Measurements from ENCODE around the gene RPRD2. TPM values are rescaled to one million over a fixed set of nuclear protein-coding genes. Genes with fewer than 3 reads are reported as not detected.

Gene RPRD2
- total RNA-seq, 1 donor from 2014 or later: 23.8 TPM

GRCh38 chr1:150441121-150441520 is 77.2 kb downstream of the RPRD2 start:
- Histone ChIP-seq H3K4me1 (no peaks in the 10 kb centered on the region), H3K9me3 (no peaks in the 10 kb centered on the region), H3K4me3 (no peak overlapping the region), H3K27me3 (no peaks in the 10 kb centered on the region), H3K36me3 (peaks cover 0 to 20% of the 10 kb centered on the region in 2 donors), H3K27ac (no peak overlapping the region)
- intact Hi-C loops (cut with DNase I): no loop called here
- no peak for DNase-seq (ENCODE audit: extremely low spot score in 2 of 2)
- no peak for TF ChIP-seq POLR2A (IDR thresholded peaks at IDR 0.05)
- TF ChIP-seq CTCF (IDR thresholded peaks at IDR 0.05): no peak
- TF ChIP-seq POLR2AphosphoS5 (IDR thresholded peaks at IDR 0.05; ENCODE audit: insufficient read depth in 1 of 2, low read depth in 1 of 2): no peak

DNA sequence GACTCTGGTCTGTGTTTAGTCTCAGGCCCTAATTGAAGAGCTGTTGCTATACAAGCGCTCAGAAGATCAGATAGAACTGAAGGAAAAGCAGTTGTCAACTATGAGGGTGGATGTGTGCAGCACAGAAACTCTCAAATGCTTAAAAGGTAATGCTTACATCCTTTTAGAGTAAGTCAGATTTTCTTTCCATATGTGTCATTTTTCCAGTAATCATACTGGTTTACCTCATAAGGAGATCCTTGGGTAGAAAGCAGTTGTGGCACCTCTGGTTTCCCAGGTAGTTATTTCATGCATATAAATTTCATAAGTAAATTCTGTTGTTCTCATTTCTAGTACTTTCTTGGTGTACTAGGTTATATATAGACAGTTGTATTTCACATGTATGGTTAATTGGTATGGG is 80.3 kb downstream of the RPRD2 start:
- TF ChIP-seq POLR2AphosphoS5 (IDR thresholded peaks at IDR 0.05; ENCODE audit: insufficient read depth in 1 of 2, low read depth in 1 of 2) (no peak), CTCF (IDR thresholded peaks at IDR 0.05) (no peak), POLR2A (IDR thresholded peaks at IDR 0.05) (no peak)
- no peak overlapping the region for H3K4me3 ChIP-seq
- H3K9me3 ChIP-seq: no peaks in the 10 kb centered on the region
- H3K4me1 ChIP-seq: no peaks in the 10 kb centered on the region
- DNase-seq (ENCODE audit: extremely low spot score in 2 of 2): no peak
- no peak overlapping the region for H3K27ac ChIP-seq
- intact Hi-C loops (cut with DNase I): no loop called here
- peaks cover 0 to 47% of the 10 kb centered on the region in 2 donors for H3K36me3 ChIP-seq
- no peaks in the 10 kb centered on the region for H3K27me3 ChIP-seq

GRCh38 chr1:150456146-150456647 is 92.2 kb downstream of the RPRD2 start:
- DNase-seq (ENCODE audit: extremely low spot score in 2 of 2): no peak
- intact Hi-C loops (cut with DNase I): no loop called here
- no peaks in the 10 kb centered on the region for H3K9me3 ChIP-seq
- H3K4me1 ChIP-seq: no peaks in the 10 kb centered on the region
- H3K27ac ChIP-seq: no peak overlapping the region
- H3K27me3 ChIP-seq: no peaks in the 10 kb centered on the region
- peaks cover 0 to 45% of the 10 kb centered on the region in 2 donors for H3K36me3 ChIP-seq
- TF ChIP-seq CTCF (IDR thresholded peaks at IDR 0.05) (no peak), POLR2A (IDR thresholded peaks at IDR 0.05) (no peak), POLR2AphosphoS5 (IDR thresholded peaks at IDR 0.05; ENCODE audit: insufficient read depth in 1 of 2, low read depth in 1 of 2) (no peak)
- no peak overlapping the region for H3K4me3 ChIP-seq

DNA sequence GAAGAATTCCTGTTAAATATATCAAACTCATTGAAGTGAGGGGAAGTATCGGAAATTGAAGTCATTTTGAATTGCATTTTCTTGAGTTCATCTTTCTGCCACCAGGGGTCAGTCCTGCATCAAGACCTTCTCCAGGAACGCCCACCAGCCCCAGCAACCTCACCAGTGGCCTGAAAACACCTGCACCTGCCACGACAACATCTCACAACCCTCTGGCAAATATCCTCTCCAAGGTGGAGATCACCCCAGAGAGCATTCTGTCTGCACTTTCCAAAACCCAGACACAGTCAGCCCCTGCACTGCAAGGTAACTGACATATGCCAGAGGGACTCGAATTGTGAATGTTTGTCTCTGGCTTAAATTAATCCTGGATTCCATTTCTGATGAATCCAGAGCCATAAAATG is 100.5 kb downstream of the RPRD2 start:
- peak in 1 of 2 donors; percentile 54 for DNase-seq (ENCODE audit: extremely low spot score in 2 of 2)
- TF ChIP-seq POLR2A (IDR thresholded peaks at IDR 0.05): no peak
- TF ChIP-seq CTCF (IDR thresholded peaks at IDR 0.05): peak; percentile 35 to 71 (median 49)
- no peak for TF ChIP-seq POLR2AphosphoS5 (IDR thresholded peaks at IDR 0.05; ENCODE audit: insufficient read depth in 1 of 2, low read depth in 1 of 2)
- Histone ChIP-seq H3K36me3 (peaks cover 5 to 66% of the 10 kb centered on the region in 2 donors), H3K4me3 (no peak overlapping the region), H3K9me3 (no peaks in the 10 kb centered on the region), H3K27me3 (no peaks in the 10 kb centered on the region), H3K4me1 (no peaks in the 10 kb centered on the region), H3K27ac (no peak overlapping the region)
- intact Hi-C loops (cut with DNase I): no loop called here

- H3K27me3 ChIP-seq: no peaks in the 10 kb centered on the region
- H3K4me3 ChIP-seq: no peak overlapping the region
- no peak overlapping the region for H3K27ac ChIP-seq
- DNase-seq (ENCODE audit: extremely low spot score in 2 of 2): peak in 1 of 2 donors; percentile 3
- H3K4me1 ChIP-seq: no peaks in the 10 kb centered on the region
- no peak for TF ChIP-seq POLR2AphosphoS5 (IDR thresholded peaks at IDR 0.05; ENCODE audit: insufficient read depth in 1 of 2, low read depth in 1 of 2)
- no peak for TF ChIP-seq POLR2A (IDR thresholded peaks at IDR 0.05)
- TF ChIP-seq CTCF (IDR thresholded peaks at IDR 0.05): no peak
- intact Hi-C loops (cut with DNase I): no loop called here
- H3K36me3 ChIP-seq: peaks cover 5 to 60% of the 10 kb centered on the region in 2 donors
- H3K9me3 ChIP-seq: no peaks in the 10 kb centered on the region
Observed at GRCh38 chr1:150466964-150467363, 103.0 kb downstream of the RPRD2 start.
